ENCODE measurements around the gene DMRT1. TPM values are rescaled to one million over a fixed set of nuclear protein-coding genes. Genes with fewer than 3 reads are reported as not detected.

The DMRT1 gene
- not detected for polyA plus RNA-seq (2012; ENCODE audit: insufficient read length, low read depth)

DNA sequence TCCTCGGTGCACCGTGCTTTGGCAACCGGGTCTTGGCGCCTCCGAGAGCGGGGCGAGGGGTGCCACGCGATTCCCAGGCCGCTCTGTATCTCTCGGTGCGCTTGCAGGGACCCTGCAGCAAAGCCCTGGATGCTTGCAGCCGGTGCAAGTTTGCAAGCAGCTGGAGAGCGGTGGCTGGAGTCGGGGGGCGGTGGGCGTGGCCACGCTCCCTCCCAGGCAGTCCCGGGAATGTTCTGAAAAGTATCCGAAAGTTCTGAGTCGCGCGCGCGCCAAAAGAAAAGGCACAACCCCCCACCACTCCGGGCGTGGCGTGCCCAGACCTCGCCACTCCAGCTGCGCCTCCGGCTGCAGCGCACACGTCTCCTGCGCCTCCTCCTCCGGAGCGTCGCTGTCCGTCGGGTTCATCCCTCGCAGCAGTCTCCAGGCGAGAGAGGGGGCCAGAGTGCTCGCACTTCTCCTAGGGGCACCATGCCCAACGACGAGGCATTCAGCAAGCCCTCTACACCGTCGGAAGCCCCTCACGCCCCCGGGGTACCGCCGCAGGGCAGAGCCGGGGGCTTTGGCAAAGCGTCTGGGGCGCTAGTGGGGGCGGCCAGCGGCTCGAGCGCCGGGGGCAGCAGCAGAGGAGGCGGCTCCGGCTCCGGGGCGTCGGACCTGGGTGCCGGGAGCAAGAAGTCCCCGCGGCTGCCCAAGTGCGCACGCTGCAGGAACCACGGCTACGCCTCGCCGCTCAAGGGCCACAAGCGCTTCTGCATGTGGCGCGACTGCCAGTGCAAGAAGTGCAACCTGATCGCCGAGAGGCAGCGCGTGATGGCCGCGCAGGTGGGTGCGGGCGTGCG lies at the start of gene DMRT1:
Gene DMRT1 (plus strand): TSS at position 327 of the 839 bp plus-strand sequence. CDS start 142 bp downstream, at position 469.
- TF ChIP-seq, protein P1, sequence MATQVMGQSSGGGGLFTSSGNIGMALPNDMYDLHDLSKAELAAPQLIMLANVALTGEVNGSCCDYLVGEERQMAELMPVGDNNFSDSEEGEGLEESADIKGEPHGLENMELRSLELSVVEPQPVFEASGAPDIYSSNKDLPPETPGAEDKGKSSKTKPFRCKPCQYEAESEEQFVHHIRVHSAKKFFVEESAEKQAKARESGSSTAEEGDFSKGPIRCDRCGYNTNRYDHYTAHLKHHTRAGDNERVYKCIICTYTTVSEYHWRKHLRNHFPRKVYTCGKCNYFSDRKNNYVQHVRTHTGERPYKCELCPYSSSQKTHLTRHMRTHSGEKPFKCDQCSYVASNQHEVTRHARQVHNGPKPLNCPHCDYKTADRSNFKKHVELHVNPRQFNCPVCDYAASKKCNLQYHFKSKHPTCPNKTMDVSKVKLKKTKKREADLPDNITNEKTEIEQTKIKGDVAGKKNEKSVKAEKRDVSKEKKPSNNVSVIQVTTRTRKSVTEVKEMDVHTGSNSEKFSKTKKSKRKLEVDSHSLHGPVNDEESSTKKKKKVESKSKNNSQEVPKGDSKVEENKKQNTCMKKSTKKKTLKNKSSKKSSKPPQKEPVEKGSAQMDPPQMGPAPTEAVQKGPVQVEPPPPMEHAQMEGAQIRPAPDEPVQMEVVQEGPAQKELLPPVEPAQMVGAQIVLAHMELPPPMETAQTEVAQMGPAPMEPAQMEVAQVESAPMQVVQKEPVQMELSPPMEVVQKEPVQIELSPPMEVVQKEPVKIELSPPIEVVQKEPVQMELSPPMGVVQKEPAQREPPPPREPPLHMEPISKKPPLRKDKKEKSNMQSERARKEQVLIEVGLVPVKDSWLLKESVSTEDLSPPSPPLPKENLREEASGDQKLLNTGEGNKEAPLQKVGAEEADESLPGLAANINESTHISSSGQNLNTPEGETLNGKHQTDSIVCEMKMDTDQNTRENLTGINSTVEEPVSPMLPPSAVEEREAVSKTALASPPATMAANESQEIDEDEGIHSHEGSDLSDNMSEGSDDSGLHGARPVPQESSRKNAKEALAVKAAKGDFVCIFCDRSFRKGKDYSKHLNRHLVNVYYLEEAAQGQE (IDR thresholded peaks at IDR 0.05; ENCODE audit: insufficient read depth in 1 of 2, low read depth in 2 of 2, low read length in 2 of 2): no peak
- no peak for TF ChIP-seq TAF1 (IDR thresholded peaks at IDR 0.05; ENCODE audit: borderline replicate concordance, insufficient read depth, low read length)
- TF ChIP-seq FOXP2 (optimal IDR thresholded peaks at IDR 0.05; ENCODE audit: borderline replicate concordance, extremely low read depth, extremely low read length, insufficient read depth): no peak
- TF ChIP-seq SIN3A (IDR thresholded peaks at IDR 0.05; ENCODE audit: borderline replicate concordance, insufficient read depth, low read length): no peak
- no peak for TF ChIP-seq POLR2AphosphoS5 (IDR thresholded peaks at IDR 0.05; ENCODE audit: low read depth, low read length)

DNA sequence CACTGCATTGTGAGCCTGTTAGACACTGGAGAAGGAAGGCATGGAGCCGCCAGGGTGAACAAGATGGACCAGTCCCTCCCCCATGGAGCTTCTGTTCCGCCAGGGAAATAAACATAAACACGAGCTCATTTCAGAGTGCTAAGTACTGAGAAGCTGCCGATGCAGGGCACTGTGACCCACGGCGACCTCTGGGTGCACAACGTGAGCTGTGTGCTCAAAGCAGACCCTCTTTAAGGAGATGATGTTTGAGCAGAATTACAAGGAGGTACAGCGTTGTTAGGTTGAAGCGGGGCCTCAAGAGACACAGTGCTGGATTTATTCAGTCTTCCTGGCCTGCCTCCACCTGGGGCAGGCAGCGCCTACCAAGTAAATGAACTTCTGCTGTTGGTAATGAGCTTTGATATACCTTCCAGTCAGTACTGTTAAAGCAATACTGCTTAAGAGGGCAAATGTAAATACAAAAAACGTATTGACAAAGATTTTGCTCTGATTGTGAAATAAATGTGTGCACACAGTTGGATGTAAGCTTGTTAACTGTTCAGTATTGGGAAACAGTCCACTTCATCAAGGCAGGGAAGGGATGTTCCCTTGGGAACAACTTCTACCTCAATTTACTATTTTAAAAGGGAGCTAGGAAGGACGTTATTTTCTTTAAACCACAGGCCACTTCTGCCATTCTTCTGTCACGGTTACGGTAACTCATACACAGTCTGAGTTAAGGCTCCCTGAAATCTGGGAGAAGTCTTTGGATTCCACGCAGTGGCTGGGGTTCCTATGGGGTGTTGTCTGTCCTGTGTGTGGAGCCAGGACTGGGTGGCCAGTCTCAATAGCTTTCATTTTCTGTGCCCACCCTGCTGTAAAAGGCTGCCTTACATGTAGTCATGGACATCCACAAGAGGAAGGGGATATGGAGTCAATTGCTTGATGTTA lies 48.9 kb upstream of the DMRT1 start:
- TF ChIP-seq POLR2AphosphoS5 (IDR thresholded peaks at IDR 0.05; ENCODE audit: low read depth, low read length) (no peak), FOXP2 (optimal IDR thresholded peaks at IDR 0.05; ENCODE audit: borderline replicate concordance, extremely low read depth, extremely low read length, insufficient read depth) (no peak), SIN3A (IDR thresholded peaks at IDR 0.05; ENCODE audit: borderline replicate concordance, insufficient read depth, low read length) (no peak), TAF1 (IDR thresholded peaks at IDR 0.05; ENCODE audit: borderline replicate concordance, insufficient read depth, low read length) (no peak)
- TF ChIP-seq, protein P1 (IDR thresholded peaks at IDR 0.05; ENCODE audit: insufficient read depth in 1 of 2, low read depth in 2 of 2, low read length in 2 of 2): no peak

DNA sequence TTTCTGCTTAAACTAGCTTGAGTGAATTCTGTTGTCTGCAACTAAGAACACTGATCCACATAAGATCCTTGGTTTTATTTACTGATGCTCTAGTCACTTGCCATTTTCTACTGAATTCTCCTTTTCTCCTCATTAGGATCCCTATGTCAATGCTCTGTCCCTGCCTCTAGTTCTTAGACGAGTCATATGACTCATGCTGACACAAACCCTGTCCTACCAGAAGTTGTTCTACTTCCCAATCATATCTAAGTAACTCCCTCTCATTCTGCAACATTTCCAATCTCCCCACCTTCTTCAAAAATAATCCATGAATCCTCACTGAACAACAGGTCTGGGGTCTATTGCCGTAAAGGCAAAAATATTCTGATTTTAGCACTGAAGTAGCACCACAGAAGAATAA lies 47.1 kb upstream of the DMRT1 start:
- TF ChIP-seq, protein P1 (IDR thresholded peaks at IDR 0.05; ENCODE audit: insufficient read depth in 1 of 2, low read depth in 2 of 2, low read length in 2 of 2): no peak
- no peak for TF ChIP-seq SIN3A (IDR thresholded peaks at IDR 0.05; ENCODE audit: borderline replicate concordance, insufficient read depth, low read length)
- TF ChIP-seq TAF1 (IDR thresholded peaks at IDR 0.05; ENCODE audit: borderline replicate concordance, insufficient read depth, low read length): no peak
- no peak for TF ChIP-seq POLR2AphosphoS5 (IDR thresholded peaks at IDR 0.05; ENCODE audit: low read depth, low read length)

DNA sequence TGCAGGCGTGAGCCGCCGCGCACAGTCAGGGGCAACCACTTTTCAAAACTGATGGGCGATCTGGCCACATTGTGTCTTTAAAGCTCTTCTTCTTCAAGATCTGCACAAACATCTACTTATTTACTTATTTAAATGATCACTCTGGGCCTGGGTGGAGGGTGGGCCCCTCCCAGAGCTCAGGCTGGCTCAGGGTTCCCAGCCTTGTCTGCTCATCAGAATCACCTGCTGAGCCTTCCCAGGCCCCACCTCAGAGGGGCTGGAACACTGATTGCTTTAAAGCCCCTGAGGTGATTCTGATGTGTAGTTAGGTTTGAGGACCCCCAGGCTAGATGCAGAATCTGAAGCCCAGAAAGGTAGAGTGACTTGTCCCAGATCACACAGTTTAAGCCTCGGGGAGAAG lies 45.6 kb upstream of the DMRT1 start:
- TF ChIP-seq SIN3A (IDR thresholded peaks at IDR 0.05; ENCODE audit: borderline replicate concordance, insufficient read depth, low read length) (no peak), TAF1 (IDR thresholded peaks at IDR 0.05; ENCODE audit: borderline replicate concordance, insufficient read depth, low read length) (no peak), FOXP2 (optimal IDR thresholded peaks at IDR 0.05; ENCODE audit: borderline replicate concordance, extremely low read depth, extremely low read length, insufficient read depth) (no peak), POLR2AphosphoS5 (IDR thresholded peaks at IDR 0.05; ENCODE audit: low read depth, low read length) (no peak)
- TF ChIP-seq, protein P1 (IDR thresholded peaks at IDR 0.05; ENCODE audit: insufficient read depth in 1 of 2, low read depth in 2 of 2, low read length in 2 of 2): no peak

All from PFSK-1 (cell line).